HG03469 (cell line): Measurements from ENCODE around the gene ZNF865.

ENCODE experiments used
- ATAC-seq: cut with Tn5 transposase; IDR thresholded peaks from one replicate; pipeline ENCODE4 v1.9.1; 2021; ENCODE audit warnings: mild to moderate bottlenecking, moderate library complexity, moderate number of reproducible peaks; ENCODE audit not compliant: unreplicated experiment

ZNF865 gene

GRCh38 chr19:55603581-55604292 is 1.7 kb upstream of the ZNF865 start:
- no peak for ATAC-seq

- ATAC-seq = peak; percentile 41
Measured at GRCh38 chr19:55605207-55605636, 225 bp upstream of the ZNF865 start.

- no peak for ATAC-seq
Measured at GRCh38 chr19:55606471-55606787, 982 bp downstream of the ZNF865 start.

- no peak for ATAC-seq
Measured at GRCh38 chr19:55606817-55607216, 1.4 kb downstream of the ZNF865 start.

- no peak for ATAC-seq
Measured at GRCh38 chr19:55609326-55609725, 3.9 kb downstream of the ZNF865 start.

GRCh38 chr19:55611300-55611982 is 6.0 kb downstream of the ZNF865 start:
- ATAC-seq = no peak

GRCh38 chr19:55611983-55612645 is 6.7 kb downstream of the ZNF865 start:
- no peak for ATAC-seq

GRCh38 chr19:55613396-55613795 is 7.9 kb downstream of the ZNF865 start:
- ATAC-seq = no peak

GRCh38 chr19:55613930-55614710 is 8.7 kb downstream of the ZNF865 start:
- ATAC-seq = no peak

GRCh38 chr19:55614711-55615542 is 9.5 kb downstream of the ZNF865 start:
- ATAC-seq = no peak

GRCh38 chr19:55615543-55616394 is 10.3 kb downstream of the ZNF865 start:
- ATAC-seq = no peak

- ATAC-seq = no peak
Measured at GRCh38 chr19:55616395-55616875, 11.0 kb downstream of the ZNF865 start.

- ATAC-seq = no peak
Measured at GRCh38 chr19:55617426-55617825, 12.0 kb downstream of the ZNF865 start.

- no peak for ATAC-seq
Measured at GRCh38 chr19:55618426-55618825, 13.0 kb downstream of the ZNF865 start.

GRCh38 chr19:55619286-55619685 is 13.8 kb downstream of the ZNF865 start:
- ATAC-seq = no peak

- no peak for ATAC-seq
Measured at GRCh38 chr19:55620410-55621204, 15.2 kb downstream of the ZNF865 start.

GRCh38 chr19:55621205-55621672 is 15.8 kb downstream of the ZNF865 start:
- no peak for ATAC-seq

- ATAC-seq = no peak
Measured at GRCh38 chr19:55621673-55622231, 16.3 kb downstream of the ZNF865 start.
